Measurements from ENCODE around the gene CYB561D2. TPM values are rescaled to one million over a fixed set of nuclear protein-coding genes. Genes with fewer than 3 reads are reported as not detected.

Gene CYB561D2
- total RNA-seq, 2 experiments from 2014 or later = 18.7 to 28.0 TPM

DNA sequence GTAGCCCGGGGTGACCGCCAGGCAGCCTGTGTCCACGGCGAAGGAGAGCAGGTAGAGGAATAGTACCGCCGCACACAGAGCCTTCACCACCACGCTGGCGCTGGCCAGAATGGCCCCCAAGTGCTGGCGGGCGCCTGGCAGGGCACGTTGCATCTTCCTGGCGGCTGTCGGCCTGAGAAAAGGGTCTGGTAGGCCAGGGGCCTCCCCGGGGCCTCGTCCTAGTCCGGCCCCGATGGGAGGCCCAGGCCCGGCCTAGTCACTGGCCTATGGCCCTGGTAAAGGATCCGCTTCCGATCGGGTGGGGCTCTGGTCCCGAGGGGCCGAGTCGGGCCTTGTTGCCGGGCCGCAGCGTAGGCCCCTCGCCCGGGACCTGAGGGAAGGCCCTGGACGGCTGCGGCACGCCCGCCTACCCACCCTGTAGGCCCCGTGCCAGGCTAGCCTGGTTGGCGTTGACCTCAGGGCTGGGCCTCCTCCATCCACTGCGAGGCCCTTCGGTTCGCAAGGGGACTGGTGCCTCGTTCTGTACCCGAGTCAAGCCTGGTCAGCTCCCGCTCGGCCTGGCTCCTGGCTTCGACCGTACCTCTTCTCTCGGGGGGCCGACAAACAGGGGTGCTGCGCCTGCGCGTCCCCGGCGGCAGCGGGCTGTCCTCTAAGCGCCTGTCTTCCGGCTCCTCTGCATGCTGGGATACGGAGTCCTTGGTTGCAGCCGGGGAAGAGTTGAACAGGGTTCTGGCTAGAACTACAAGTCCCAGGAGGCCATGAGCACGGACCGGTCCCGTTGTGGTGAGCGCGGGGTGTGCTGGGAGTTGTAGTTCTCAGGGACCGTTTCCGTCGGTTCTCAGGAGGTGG, 8.5 kb downstream of the CYB561D2 start, which contains the start of gene TMEM115:
TSS of gene TMEM115 (minus strand) at position 611 of the 849 bp plus-strand sequence. CDS start at position 153, 458 bp downstream.
- peaks cover 40% of the 10 kb centered on the region for H3K4me1 ChIP-seq (ENCODE audit: insufficient read depth, low read length, poor library complexity, severe bottlenecking)
- peak; percentile 98 for DNase-seq (ENCODE audit: low spot score)
- H2AFZ ChIP-seq (ENCODE audit: low read length) = peak within 1 kb of the TSS; percentile 95
- 0 out of 2 replicates have a peak, but pooled peaks cover 4% of the 10 kb centered on the region for H4K20me1 ChIP-seq (ENCODE audit: insufficient read depth, low read length)
- no peak within 1 kb of the TSS for H3K27ac ChIP-seq (ENCODE audit: low read depth, low read length, poor library complexity, severe bottlenecking)
- H3K9me3 ChIP-seq (ENCODE audit: low read length) = no peaks in the 10 kb centered on the region
- POLR2A ChIA-PET = interaction anchor here (0.5 to 1.4 kb wide), 3 partner anchors 8 to 78 kb away, joined by 3 to 9 read pairs (median 8); partner anchors contain the start of genes CYB561D2 and NPRL2
- TF ChIP-seq, protein P1, sequence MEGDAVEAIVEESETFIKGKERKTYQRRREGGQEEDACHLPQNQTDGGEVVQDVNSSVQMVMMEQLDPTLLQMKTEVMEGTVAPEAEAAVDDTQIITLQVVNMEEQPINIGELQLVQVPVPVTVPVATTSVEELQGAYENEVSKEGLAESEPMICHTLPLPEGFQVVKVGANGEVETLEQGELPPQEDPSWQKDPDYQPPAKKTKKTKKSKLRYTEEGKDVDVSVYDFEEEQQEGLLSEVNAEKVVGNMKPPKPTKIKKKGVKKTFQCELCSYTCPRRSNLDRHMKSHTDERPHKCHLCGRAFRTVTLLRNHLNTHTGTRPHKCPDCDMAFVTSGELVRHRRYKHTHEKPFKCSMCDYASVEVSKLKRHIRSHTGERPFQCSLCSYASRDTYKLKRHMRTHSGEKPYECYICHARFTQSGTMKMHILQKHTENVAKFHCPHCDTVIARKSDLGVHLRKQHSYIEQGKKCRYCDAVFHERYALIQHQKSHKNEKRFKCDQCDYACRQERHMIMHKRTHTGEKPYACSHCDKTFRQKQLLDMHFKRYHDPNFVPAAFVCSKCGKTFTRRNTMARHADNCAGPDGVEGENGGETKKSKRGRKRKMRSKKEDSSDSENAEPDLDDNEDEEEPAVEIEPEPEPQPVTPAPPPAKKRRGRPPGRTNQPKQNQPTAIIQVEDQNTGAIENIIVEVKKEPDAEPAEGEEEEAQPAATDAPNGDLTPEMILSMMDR (conservative IDR thresholded peaks at IDR 0.05; ENCODE audit: low read length) = no peak
- no peak for TF ChIP-seq EZH2phosphoT487 (IDR thresholded peaks at IDR 0.05; ENCODE audit: borderline replicate concordance, low read depth, low read length)
- intact Hi-C loops (cut with micrococcal nuclease; ENCODE audit: unreplicated experiment) = loop anchor here (1.0 kb wide), 1 partner anchor 8 kb away; no protein-coding TSS in a partner anchor
- H3K4me2 ChIP-seq (ENCODE audit: low read length) = peak within 1 kb of the TSS; percentile 82
- CTCF ChIA-PET (ENCODE audit: unreplicated experiment) = no interaction called here
- H3K36me3 ChIP-seq (ENCODE audit: insufficient read depth, low read length) = peaks cover 26% of the 10 kb centered on the region; the same call in 1 of the 2 replicates
- no peaks in the 10 kb centered on the region for H3K9me2 ChIP-seq (ENCODE audit: insufficient read depth, low read length)
- TSS peak; percentile 81 for BruUV-seq (replicated peaks)
- H3K4me3 ChIP-seq (ENCODE audit: low read depth, low read length, poor library complexity, severe bottlenecking) = peak within 1 kb of the TSS; percentile 76
- peaks cover 23% of the 10 kb centered on the region; the same call in 1 of the 2 replicates for H3K79me2 ChIP-seq (ENCODE audit: insufficient read depth, low read depth, low read length)

DNA sequence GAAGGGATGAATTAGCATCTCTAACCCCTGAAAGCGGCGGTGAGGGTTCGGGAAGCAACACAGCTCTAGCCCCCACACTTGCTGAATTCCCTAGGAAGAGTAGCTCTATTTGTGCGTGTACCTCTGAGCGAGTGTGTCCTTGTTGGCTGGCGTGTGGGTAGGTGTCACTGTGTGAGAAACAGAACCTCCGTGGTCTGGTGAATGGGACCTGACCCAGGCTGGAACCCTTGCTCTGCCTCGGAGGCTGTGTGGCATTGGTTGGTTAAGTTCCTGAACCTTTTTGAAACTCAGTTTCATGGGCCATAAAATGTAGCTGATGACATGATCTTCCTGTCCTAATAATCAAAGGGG, 9.1 kb downstream of the CYB561D2 start:
- POLR2A ChIA-PET = interaction anchor here (0.9 to 1.4 kb wide), 2 partner anchors 9 to 11 kb away, joined by 3 to 9 read pairs; partner anchors contain the start of genes CYB561D2 and NPRL2
- Histone ChIP-seq H3K79me2 (ENCODE audit: insufficient read depth, low read depth, low read length) (peaks cover 23% of the 10 kb centered on the region; the same call in 1 of the 2 replicates), H3K4me1 (ENCODE audit: insufficient read depth, low read length, poor library complexity, severe bottlenecking) (peaks cover 40% of the 10 kb centered on the region), H3K9me2 (ENCODE audit: insufficient read depth, low read length) (no peaks in the 10 kb centered on the region), H2AFZ (ENCODE audit: low read length) (peak overlapping the region; percentile 95), H3K36me3 (ENCODE audit: insufficient read depth, low read length) (peaks cover 20% of the 10 kb centered on the region; the same call in 1 of the 2 replicates), H3K4me3 (ENCODE audit: low read depth, low read length, poor library complexity, severe bottlenecking) (peak overlapping the region; percentile 76), H3K27ac (ENCODE audit: low read depth, low read length, poor library complexity, severe bottlenecking) (no peak overlapping the region), H4K20me1 (ENCODE audit: insufficient read depth, low read length) (0 out of 2 replicates have a peak, but pooled peaks cover 4% of the 10 kb centered on the region), H3K4me2 (ENCODE audit: low read length) (peak overlapping the region; percentile 68), H3K9me3 (ENCODE audit: low read length) (no peaks in the 10 kb centered on the region)
- DNase-seq (ENCODE audit: low spot score) = no peak
- TF ChIP-seq, protein P1 (conservative IDR thresholded peaks at IDR 0.05; ENCODE audit: low read length) = no peak
- TF ChIP-seq EZH2phosphoT487 (IDR thresholded peaks at IDR 0.05; ENCODE audit: borderline replicate concordance, low read depth, low read length) = no peak
- intact Hi-C loops (cut with micrococcal nuclease; ENCODE audit: unreplicated experiment) = loop anchor here (1.0 kb wide), 1 partner anchor 8 kb away; no protein-coding TSS in a partner anchor
- no TSS peak for BruUV-seq (replicated peaks)
- CTCF ChIA-PET (ENCODE audit: unreplicated experiment) = interaction anchor here (0.8 kb wide), 1 partner anchor 23 kb away, joined by 3 read pairs; no protein-coding TSS in a partner anchor
